OCI-LY7 (cell line): ENCODE measurements around the gene GLIS1. TPM values are rescaled to one million over a fixed set of nuclear protein-coding genes. Genes with fewer than 3 reads are reported as not detected.

ENCODE experiments used
- BruUV-seq: library from RNA; stranded (reverse); fragments of 400-500 nt; replicated peaks from 2 replicates; lab custom pipeline; 2021; lab: Mats Ljungman, UMichigan
- CTCF ChIA-PET: fragments of 300-600 bp; sonication (Branson Sonifier 250); formaldehyde crosslinking; loops from one replicate; lab custom pipeline; 2022; ENCODE audit warnings: antibody characterized with exemption; ENCODE audit not compliant: unreplicated experiment; lab: Charles Lee
- POLR2A ChIA-PET: fragments of 300-600 bp; sonication (Branson Sonifier 250); formaldehyde crosslinking; loops from one replicate; lab custom pipeline; 2022; ENCODE audit warnings: antibody characterized with exemption; lab: Charles Lee
- DNase-seq: peaks from one replicate; pipeline ENCODE4 v3.0.0-alpha.2; 2015; ENCODE audit warnings: low spot score
- H2AFZ ChIP-seq: fragments of 200-600 bp; sonication (generic), shearing (Covaris generic); 2 replicates; pipeline ENCODE4 v1.6.1; 2014; ENCODE audit warnings: mild to moderate bottlenecking, antibody characterized with exemption, low read length, moderate library complexity
- H3K27ac ChIP-seq: fragments of 200-600 bp; sonication (generic); 2 replicates; pipeline ENCODE4 v1.5.1; 2014; ENCODE audit warnings: mixed run types, low read depth, mild to moderate bottlenecking, moderate library complexity, low read length, inconsistent platforms; ENCODE audit not compliant: poor library complexity, severe bottlenecking
- H3K36me3 ChIP-seq: fragments of 200-600 bp; sonication (generic); 2 replicates; pipeline ENCODE4 v1.6.1; 2014; ENCODE audit warnings: mild to moderate bottlenecking, antibody characterized with exemption, low read length, moderate library complexity, mixed read lengths; ENCODE audit not compliant: insufficient read depth
- H3K4me1 ChIP-seq: fragments of 200-600 bp; sonication (generic); 2 replicates; pipeline ENCODE4 v1.5.1; 2014; ENCODE audit warnings: mild to moderate bottlenecking, low read length; ENCODE audit not compliant: insufficient read depth, poor library complexity, severe bottlenecking
- H3K4me2 ChIP-seq: fragments of 200-600 bp; sonication (generic); 2 replicates; pipeline ENCODE4 v1.6.1; 2014; ENCODE audit warnings: mild to moderate bottlenecking, low read length
- H3K4me3 ChIP-seq: fragments of 200-600 bp; sonication (generic); 2 replicates; pipeline ENCODE4 v1.5.1; 2014; ENCODE audit warnings: mild to moderate bottlenecking, low read depth, low read length; ENCODE audit not compliant: poor library complexity, severe bottlenecking
- H3K79me2 ChIP-seq: fragments of 200-600 bp; sonication (generic); 2 replicates; pipeline ENCODE4 v1.6.1; 2016; ENCODE audit warnings: low read depth, mild to moderate bottlenecking, low read length, moderate library complexity, mixed read lengths; ENCODE audit not compliant: insufficient read depth
- H3K9me2 ChIP-seq: fragments of 200-600 bp; sonication (generic); 2 replicates; pipeline ENCODE4 v1.6.1; 2016; ENCODE audit warnings: mild to moderate bottlenecking, low read length, mixed read lengths; ENCODE audit not compliant: insufficient read depth
- H3K9me3 ChIP-seq: fragments of 200-600 bp; sonication (generic); 2 replicates; pipeline ENCODE4 v1.6.1; 2014; ENCODE audit warnings: mild to moderate bottlenecking, mixed run types, low read length, mixed read lengths
- H4K20me1 ChIP-seq: fragments of 200-600 bp; sonication (generic); 2 replicates; pipeline ENCODE4 v1.6.1; 2014; ENCODE audit warnings: mild to moderate bottlenecking, antibody characterized with exemption, low read length, moderate library complexity, mixed read lengths; ENCODE audit not compliant: insufficient read depth
- CTCF ChIP-seq: fragments of 200-600 bp; sonication (generic); conservative IDR thresholded peaks from 2 replicates; pipeline ENCODE4 v1.5.1; 2014; ENCODE audit warnings: mild to moderate bottlenecking, antibody characterized with exemption, low read length, moderate library complexity, mixed read lengths
- EZH2phosphoT487 ChIP-seq: fragments of 200-600 bp; sonication (generic); IDR thresholded peaks from 2 replicates; pipeline ENCODE4 v1.6.1; 2018; ENCODE audit warnings: low read depth, borderline replicate concordance, mild to moderate bottlenecking, mixed run types, antibody characterized with exemption, low read length, moderate library complexity, mixed read lengths
- intact Hi-C: fragments of 100-400 bp; cut with micrococcal nuclease; formaldehyde crosslinking; loops from one replicate; pipeline ENCODE4 v1.10.0; 2022; ENCODE audit not compliant: unreplicated experiment
- total RNA-seq, 2 experiments: library from RNA; depleted of rRNA in 1 of 2; stranded (reverse); fragments of >200 nt in 1 of 2; shearing (Covaris generic) in 1 of 2; gene quantifications; 2 replicates each; pipeline ENCODE4 v1.2.3, GENCODE V29; 2014 to 2022

Gene GLIS1
- total RNA-seq, 2 experiments from 2014 or later: not detected

- Histone ChIP-seq H3K36me3 (no peaks in the 10 kb centered on the region), H3K9me2 (no peaks in the 10 kb centered on the region), H3K9me3 (0 out of 2 replicates have a peak, but pooled peaks cover 4% of the 10 kb centered on the region), H3K79me2 (no peaks in the 10 kb centered on the region), H3K4me1 (no peaks in the 10 kb centered on the region), H3K4me3 (no peak overlapping the region), H4K20me1 (no peaks in the 10 kb centered on the region), H3K27ac (no peak overlapping the region), H3K4me2 (no peak overlapping the region), H2AFZ (no peak overlapping the region)
- no peak for TF ChIP-seq EZH2phosphoT487
- TF ChIP-seq CTCF: no peak
- ChIA-PET POLR2A (no interaction called here), CTCF (no interaction called here)
- no TSS peak for BruUV-seq
- DNase-seq: no peak
- intact Hi-C loops: no loop called here
These were observed 178.9 kb downstream of the GLIS1 start for GRCh38 chr1:53559854-53560580.

GRCh38 chr1:53559391-53559815 is 179.6 kb downstream of the GLIS1 start:
- no peaks in the 10 kb centered on the region for H3K9me2 ChIP-seq
- no peaks in the 10 kb centered on the region for H3K79me2 ChIP-seq
- no peak overlapping the region for H3K4me3 ChIP-seq
- ChIA-PET POLR2A (no interaction called here), CTCF (no interaction called here)
- BruUV-seq: no TSS peak
- no peak overlapping the region for H2AFZ ChIP-seq
- H3K4me2 ChIP-seq: no peak overlapping the region
- TF ChIP-seq EZH2phosphoT487: no peak
- TF ChIP-seq CTCF: no peak
- DNase-seq: no peak
- H3K27ac ChIP-seq: no peak overlapping the region
- no peaks in the 10 kb centered on the region for H3K36me3 ChIP-seq
- no peaks in the 10 kb centered on the region for H4K20me1 ChIP-seq
- intact Hi-C loops: no loop called here
- H3K9me3 ChIP-seq: 0 out of 2 replicates have a peak, but pooled peaks cover 4% of the 10 kb centered on the region
- H3K4me1 ChIP-seq: no peaks in the 10 kb centered on the region

GRCh38 chr1:53558739-53559315 is 180.1 kb downstream of the GLIS1 start:
- Histone ChIP-seq H3K36me3 (no peaks in the 10 kb centered on the region), H3K9me3 (0 out of 2 replicates have a peak, but pooled peaks cover 4% of the 10 kb centered on the region), H3K4me2 (no peak overlapping the region), H3K27ac (no peak overlapping the region), H3K4me3 (no peak overlapping the region), H3K9me2 (no peaks in the 10 kb centered on the region), H4K20me1 (no peaks in the 10 kb centered on the region), H2AFZ (no peak overlapping the region), H3K4me1 (no peaks in the 10 kb centered on the region), H3K79me2 (no peaks in the 10 kb centered on the region)
- DNase-seq: no peak
- ChIA-PET CTCF (no interaction called here), POLR2A (no interaction called here)
- BruUV-seq: no TSS peak
- TF ChIP-seq EZH2phosphoT487 (no peak), CTCF (no peak)
- intact Hi-C loops: no loop called here
